Hematopoietic multipotent progenitor cell treated with erythropoietin and hydrocortisone succinate and interleukin-3 and kit ligand, for 17 days (in vitro differentiated cells): ENCODE results near the gene CTBP2.

Source experiments
- DNase-seq: peaks from one replicate; pipeline ENCODE4 v3.0.0-alpha.2; 2015; ENCODE audit warnings: low spot score

CTBP2 gene

DNA sequence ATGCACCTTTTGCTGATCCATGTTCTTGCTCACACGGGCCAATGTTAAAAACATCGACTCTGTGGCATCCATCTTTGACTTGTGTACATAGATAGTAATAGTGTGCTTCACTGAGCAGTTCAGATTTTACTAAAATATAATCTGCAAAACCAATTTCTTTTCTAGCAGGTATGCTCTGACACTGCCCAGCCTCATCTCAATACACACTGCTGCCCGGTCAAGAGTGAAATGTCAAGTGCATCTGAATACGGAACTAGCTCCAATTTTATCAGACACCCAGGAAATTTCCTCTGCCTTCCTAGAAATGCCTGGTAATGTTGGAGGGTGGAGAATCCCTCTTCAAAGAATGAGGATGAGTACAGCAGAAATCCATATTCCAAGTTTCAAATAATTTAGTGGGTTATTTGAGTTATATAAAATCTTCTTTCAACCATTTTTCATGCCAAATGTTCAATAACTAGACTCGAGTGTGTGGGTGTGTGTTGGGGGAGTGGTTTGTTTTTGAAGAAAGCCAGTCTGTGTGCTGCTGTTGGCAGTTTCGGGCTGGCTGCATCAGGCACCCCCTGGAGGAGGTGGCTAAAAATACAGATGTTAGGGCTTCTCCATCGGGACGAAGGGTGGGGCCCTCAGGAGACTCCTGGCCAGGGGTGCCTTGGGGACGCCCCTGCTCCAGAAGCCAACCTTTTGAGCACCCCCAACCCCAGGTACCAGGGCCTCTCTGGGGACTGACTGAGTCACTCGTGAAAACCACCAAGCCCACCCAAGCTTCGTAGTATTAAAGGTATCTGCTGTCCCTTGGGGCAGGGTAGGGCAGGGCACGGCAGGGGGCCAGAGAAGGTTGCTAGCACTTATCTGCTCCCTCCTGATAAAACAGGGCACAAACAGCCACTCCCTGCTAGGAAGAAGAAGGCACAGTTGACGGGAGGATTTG lies 15.4 kb downstream of the CTBP2 start:
- DNase-seq = peak; percentile 83

DNA sequence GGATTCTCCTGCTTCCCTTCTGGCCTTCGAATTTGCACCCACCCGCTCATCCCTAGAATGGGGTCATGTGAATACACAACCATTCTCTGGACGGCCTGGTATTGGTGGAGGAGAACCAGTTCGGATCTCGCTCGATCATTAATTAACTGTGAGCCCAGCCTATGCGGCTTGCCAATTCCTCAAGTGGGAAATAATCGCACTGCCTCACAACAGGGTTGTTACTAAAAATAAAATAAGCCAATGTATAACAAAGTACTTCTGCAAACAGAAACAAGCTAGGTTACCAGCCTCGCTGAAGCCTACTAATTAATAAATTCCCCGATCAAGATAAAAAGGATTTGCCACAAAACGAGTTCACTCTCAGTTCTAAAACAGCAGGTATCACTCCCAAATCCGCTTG lies 16.2 kb downstream of the CTBP2 start:
- no peak for DNase-seq

GRCh38 chr10:125142946-125143345 lies 17.4 kb downstream of the CTBP2 start:
- no peak for DNase-seq

GRCh38 chr10:125141860-125142484 lies 18.4 kb downstream of the CTBP2 start:
- DNase-seq = no peak

GRCh38 chr10:125141150-125141859 lies 19.1 kb downstream of the CTBP2 start:
- DNase-seq = no peak

- no peak for DNase-seq
Measured at GRCh38 chr10:125140151-125140550, 20.2 kb downstream of the CTBP2 start.

- no peak for DNase-seq
Measured at GRCh38 chr10:125137601-125138438, 22.5 kb downstream of the CTBP2 start.

- no peak for DNase-seq
Measured at GRCh38 chr10:125136087-125136486, 24.3 kb downstream of the CTBP2 start.

GRCh38 chr10:125135771-125136035 lies 24.7 kb downstream of the CTBP2 start:
- no peak for DNase-seq

DNA sequence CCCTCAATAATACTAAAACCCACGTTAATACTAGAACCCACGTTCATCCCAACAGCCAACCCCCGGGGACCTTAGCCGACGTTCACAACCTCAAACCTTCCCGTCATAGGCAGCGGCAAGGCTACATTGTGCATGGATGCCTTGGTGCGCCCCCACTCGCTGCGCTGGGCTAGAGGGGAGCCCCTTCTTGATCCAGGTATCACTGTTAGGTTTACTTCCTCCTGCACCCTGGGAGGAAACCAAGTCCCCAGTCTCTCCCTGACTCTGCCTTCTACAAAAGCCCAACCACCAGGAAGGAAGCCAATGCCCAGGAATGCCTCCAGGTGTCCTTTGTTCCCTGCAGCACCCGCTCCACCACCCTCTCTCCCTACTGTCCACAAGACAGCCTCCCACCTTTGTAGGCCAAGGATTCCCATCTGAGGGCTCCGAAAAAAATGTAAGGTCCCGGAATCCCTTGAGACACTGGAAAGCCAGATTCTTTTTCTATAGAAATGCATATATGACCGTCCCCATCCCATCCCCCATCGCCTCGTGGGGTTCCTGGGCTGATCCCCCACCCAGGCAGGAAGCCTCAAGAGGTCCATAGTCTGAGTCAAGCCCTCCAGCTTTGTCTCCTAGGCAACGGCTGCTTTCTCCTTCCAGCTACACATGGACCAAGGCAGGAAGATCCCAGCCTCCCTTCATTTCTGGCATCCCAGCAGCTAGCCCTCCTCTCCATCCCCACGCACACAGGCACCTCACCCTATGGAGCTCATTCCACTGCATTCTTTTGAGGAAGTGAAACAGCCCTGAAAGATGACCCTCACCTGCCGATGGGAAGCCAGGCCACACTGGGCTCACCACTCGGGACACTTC lies 25.2 kb downstream of the CTBP2 start:
- no peak for DNase-seq

DNA sequence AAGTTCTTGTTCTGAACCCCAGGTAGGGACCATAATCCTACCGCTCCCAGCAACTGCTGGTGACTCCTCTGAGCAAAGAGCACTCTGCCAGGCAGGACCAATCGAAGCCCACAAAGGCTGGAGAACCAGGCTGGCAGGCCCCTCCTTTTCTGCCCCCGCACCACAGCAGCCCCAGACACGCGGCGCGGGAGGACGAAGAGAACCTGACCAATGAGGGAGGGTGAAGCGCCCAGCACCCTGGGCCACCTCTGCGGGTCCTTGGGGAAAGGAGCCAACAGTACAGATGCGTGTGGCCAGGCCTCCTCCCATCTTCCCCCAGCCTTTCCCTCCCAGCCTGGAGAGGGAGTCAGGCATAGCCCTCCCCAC lies 25.9 kb downstream of the CTBP2 start:
- DNase-seq = no peak

GRCh38 chr10:125133696-125134482 lies 26.5 kb downstream of the CTBP2 start:
- no peak for DNase-seq

GRCh38 chr10:125132344-125132743 lies 28.0 kb downstream of the CTBP2 start:
- no peak for DNase-seq

DNA sequence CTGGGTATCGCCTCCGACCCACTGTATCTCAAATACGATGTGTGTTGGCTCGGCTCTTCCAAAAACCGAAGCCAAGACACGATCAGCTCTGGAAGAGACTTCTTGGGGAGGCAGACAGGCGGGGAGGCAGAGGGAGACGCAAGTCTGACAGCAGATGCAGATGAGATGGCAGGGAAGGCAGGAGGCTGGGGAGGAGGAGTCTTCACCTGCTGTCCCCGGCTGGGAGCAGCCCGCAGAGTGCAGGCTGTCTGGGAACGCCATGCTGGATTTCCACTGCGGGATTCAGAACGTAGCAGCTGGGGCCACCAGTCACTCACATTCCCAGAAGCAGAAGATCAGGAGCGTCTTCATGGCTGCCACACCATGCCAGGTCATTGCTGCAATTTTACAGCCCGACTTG lies 29.4 kb downstream of the CTBP2 start:
- DNase-seq = no peak

DNA sequence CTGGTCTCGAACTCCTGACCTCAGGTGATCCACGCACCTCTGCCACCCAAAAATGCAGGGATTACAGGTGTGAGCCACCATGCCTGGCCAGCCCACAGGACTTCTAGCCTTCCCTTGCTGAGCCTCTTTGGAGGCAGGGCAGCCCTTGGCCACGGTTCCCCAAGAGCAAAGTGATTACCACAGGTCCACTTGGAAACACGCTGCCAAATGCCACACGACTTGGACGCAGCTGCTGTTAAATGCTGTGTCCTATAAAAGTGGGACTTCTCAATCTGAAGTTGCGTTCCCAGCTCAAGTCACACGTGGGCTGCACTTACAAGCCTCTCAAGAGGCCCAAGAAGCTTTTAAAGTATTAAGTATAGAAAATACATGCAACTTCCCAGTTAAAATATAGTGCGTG lies 30.1 kb downstream of the CTBP2 start:
- DNase-seq = no peak

GRCh38 chr10:125129076-125129458 lies 31.3 kb downstream of the CTBP2 start:
- DNase-seq = no peak

GRCh38 chr10:125128397-125129075 lies 31.8 kb downstream of the CTBP2 start:
- DNase-seq = no peak

- no peak for DNase-seq
Measured at GRCh38 chr10:125127986-125128385, 32.4 kb downstream of the CTBP2 start.

GRCh38 chr10:125127110-125127509 lies 33.3 kb downstream of the CTBP2 start:
- no peak for DNase-seq
